NCI-H146 treated with DMSO at 0.1 percent for 48 hours (cell line): ENCODE data around the gene IVNS1ABP.
"Not testable (repeated sequence)": the region's sequence is repeated elsewhere in the genome, so short reads cannot be mapped to it uniquely, and the experiment has no call there.

Experiments
- DNase-seq: peaks from one replicate; lab custom pipeline; 2025; ENCODE audit not compliant: unreplicated experiment; lab: John Stamatoyannopoulos, UW

The IVNS1ABP gene

DNA sequence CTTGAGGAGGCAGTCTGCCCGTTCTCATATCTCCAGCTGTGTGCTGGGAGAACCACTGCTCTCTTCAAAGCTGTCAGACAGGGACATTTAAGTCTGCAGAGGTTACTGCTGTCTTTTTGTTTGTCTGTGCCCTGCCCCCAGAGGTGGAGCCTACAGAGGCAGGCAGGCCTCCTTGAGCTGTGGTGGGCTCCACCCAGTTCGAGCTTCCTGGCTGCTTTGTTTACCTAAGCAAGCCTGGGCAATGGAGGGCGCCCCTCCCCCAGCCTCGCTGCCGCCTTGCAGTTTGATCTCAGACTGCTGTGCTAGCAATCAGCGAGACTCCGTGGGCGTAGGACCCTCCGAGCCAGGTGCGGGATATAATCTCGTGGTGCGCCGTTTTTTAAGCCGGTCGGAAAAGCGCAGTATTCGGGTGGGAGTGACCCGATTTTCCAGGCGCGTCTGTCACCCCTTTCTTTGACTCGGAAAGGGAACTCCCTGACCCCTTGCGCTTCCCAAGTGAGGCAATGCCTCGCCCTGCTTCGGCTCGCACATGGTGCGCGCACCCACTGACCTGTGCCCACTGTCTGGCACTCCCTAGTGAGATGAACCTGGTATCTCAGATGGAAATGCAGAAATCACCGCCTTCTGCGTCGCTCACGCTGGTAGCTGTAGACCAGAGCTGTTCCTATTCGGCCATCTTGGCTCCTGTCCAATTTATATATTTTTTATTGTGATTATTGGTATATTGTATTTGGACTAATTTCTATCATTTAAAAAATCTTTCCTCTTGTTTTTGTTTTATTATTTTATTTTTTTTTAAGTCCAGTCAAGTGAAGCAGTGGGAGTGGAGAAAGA, 59.7 kb downstream of the IVNS1ABP start:
- peak; percentile 9 for DNase-seq

DNA sequence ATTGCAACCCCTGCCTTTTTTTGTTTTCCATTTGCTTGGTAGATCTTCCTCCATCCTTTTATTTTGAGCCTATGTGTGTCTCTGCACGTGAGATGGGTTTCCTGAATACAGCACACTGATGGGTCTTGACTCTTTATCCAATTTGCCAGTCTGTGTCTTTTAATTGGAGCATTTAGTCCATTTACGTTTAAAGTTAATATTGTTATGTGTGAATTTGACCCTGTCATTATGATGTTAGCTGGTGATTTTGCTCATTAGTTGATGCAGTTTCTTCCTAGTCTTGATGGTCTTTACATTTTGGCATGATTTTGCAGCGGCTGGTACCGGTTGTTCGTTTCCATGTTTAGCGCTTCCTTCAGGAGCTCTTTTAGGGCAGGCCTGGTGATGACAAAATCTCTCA, 61.4 kb downstream of the IVNS1ABP start:
- not testable (repeated sequence) for DNase-seq

- DNase-seq, result not testable (repeated sequence)
Measured at GRCh38 chr1:185252404-185252803, 64.6 kb downstream of the IVNS1ABP start.

GRCh38 chr1:185251928-185252327, 65.1 kb downstream of the IVNS1ABP start:
- DNase-seq, result not testable (repeated sequence)

DNA sequence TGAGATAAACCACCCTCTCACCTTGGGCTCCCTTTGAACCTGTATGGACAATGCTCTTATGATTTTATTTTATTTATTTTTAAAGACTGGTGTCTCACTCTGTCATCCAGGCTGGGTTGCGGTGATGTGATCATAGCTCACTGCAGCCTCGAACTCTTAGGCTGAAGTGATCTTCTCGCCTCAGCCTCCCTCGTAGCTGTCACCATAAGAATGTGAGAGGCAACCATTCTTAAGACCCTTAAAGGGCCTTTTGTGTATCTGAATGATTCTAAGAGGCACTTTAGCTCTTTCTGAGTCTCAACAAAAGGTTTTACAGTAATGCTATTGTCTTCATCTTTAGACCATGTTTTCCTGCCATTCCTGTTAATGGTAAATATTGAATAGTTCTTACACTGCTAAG, 67.0 kb downstream of the IVNS1ABP start:
- no peak for DNase-seq

DNA sequence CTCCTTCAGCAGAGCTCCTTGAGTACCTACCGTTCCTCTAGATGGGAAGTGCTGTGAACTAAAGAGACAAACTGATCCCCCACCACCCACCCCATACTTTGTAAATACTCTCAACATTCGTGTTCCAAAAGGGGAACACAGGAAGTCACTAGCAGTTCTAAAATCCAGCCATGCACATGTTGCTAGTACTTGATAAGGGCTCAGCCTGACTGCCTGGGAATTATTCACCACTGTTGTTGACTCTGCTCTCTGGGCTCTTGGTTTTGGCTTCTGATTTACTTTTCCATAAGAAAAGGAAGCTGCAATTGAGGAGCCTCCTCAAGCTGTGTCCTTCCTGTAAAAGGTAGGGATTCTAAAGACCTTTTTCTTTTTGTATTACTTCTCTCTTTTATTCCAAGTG, 67.5 kb downstream of the IVNS1ABP start:
- no peak for DNase-seq
